Measurements from ENCODE around the gene ARL6IP6. TPM values are rescaled to one million over a fixed set of nuclear protein-coding genes. Genes with fewer than 3 reads are reported as not detected.

The ARL6IP6 gene
- total RNA-seq, 1 experiment from 2014 or later: 27.2 TPM

DNA sequence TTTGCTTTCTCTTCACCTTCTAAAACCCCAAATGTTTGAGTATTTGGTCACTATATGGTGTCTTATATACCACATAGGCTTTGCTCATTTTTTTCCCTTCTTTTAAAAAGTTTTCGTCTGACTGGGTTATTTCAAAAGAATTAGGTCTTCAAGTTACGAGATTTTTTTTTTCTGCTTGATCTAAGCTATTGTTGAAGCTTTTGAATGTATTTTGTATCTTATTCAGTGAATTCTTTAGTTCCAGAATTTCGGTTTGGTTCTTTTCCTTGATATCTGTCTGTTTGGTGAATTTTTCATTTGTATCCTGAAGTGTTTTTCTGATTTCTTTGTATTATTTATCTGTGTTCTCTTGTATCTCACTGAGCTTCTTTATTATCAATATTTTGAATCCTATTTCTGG is 93.5 kb downstream of the ARL6IP6 start:
- Histone ChIP-seq H3K4me1 (replicated peaks; ENCODE audit: insufficient read depth) (no peaks in the 10 kb centered on the region), H3K27ac (no peak overlapping the region), H2AFZ (no peak overlapping the region), H3F3A (ENCODE audit: insufficient read depth, low read depth) (no peaks in the 10 kb centered on the region), H3K27me3 (ENCODE audit: insufficient read depth, low read depth) (no peaks in the 10 kb centered on the region), H3K4me3 (no peak overlapping the region), H4K20me1 (ENCODE audit: insufficient read depth) (no peaks in the 10 kb centered on the region), H3K36me3 (ENCODE audit: low read depth) (no peaks in the 10 kb centered on the region), H3K4me2 (no peak overlapping the region), H3K9me2 (ENCODE audit: insufficient read depth) (no peaks in the 10 kb centered on the region), H3K9me3 (ENCODE audit: insufficient read depth, low read depth) (no peaks in the 10 kb centered on the region), H3K79me2 (ENCODE audit: low read depth) (no peaks in the 10 kb centered on the region)
- BruUV-seq (replicated peaks): no TSS peak
- TF ChIP-seq, protein P1, sequence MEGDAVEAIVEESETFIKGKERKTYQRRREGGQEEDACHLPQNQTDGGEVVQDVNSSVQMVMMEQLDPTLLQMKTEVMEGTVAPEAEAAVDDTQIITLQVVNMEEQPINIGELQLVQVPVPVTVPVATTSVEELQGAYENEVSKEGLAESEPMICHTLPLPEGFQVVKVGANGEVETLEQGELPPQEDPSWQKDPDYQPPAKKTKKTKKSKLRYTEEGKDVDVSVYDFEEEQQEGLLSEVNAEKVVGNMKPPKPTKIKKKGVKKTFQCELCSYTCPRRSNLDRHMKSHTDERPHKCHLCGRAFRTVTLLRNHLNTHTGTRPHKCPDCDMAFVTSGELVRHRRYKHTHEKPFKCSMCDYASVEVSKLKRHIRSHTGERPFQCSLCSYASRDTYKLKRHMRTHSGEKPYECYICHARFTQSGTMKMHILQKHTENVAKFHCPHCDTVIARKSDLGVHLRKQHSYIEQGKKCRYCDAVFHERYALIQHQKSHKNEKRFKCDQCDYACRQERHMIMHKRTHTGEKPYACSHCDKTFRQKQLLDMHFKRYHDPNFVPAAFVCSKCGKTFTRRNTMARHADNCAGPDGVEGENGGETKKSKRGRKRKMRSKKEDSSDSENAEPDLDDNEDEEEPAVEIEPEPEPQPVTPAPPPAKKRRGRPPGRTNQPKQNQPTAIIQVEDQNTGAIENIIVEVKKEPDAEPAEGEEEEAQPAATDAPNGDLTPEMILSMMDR (conservative IDR thresholded peaks at IDR 0.05): no peak
- no peak for TF ChIP-seq EZH2 (IDR thresholded peaks at IDR 0.05; ENCODE audit: low read depth)
- ChIA-PET POLR2A (ENCODE audit: unreplicated experiment) (no interaction called here), CTCF (no interaction called here)
- intact Hi-C loops (cut with micrococcal nuclease; ENCODE audit: unreplicated experiment): no loop called here
- no peak for DNase-seq

Other genes with a start within 250 kb of the ARL6IP6 start
- gene PRPF40A, start 1.2 kb upstream of the ARL6IP6 start, total RNA-seq (2021): 94.1 and 119 TPM in 2 replicates